Stimulated activated CD8-positive, alpha-beta memory T cell treated with anti-CD3 and anti-CD28 coated beads, Interleukin-12 subunit alpha, Interleukin-12 subunit beta, amount 100 ng/mL, for 24 hours (primary cell): ENCODE data around the gene CADM2.

Experiments
- DNase-seq: peaks from one replicate; pipeline ENCODE4 v3.0.0-alpha.2; 2020; ENCODE audit errors: extremely low read depth

The CADM2 gene

GRCh38 chr3:85189731-85190130 lies 230.9 kb downstream of the CADM2 start:
- DNase-seq, result no peak

GRCh38 chr3:85193565-85193964 lies 234.8 kb downstream of the CADM2 start:
- DNase-seq, result no peak

- DNase-seq, result no peak
Observed at GRCh38 chr3:85208650-85209049, 249.9 kb downstream of the CADM2 start.

GRCh38 chr3:85210540-85210939 lies 251.8 kb downstream of the CADM2 start:
- DNase-seq, result no peak

- DNase-seq, result no peak
Observed at GRCh38 chr3:85228966-85229365, 270.2 kb downstream of the CADM2 start.

- no peak for DNase-seq
Observed at GRCh38 chr3:85244091-85244490, 285.3 kb downstream of the CADM2 start.

GRCh38 chr3:85244519-85244918 lies 285.7 kb downstream of the CADM2 start:
- no peak for DNase-seq

- no peak for DNase-seq
Observed at GRCh38 chr3:85251766-85252165, 293.0 kb downstream of the CADM2 start.

- no peak for DNase-seq
Observed at GRCh38 chr3:85252686-85253085, 293.9 kb downstream of the CADM2 start.

- no peak for DNase-seq
Observed at GRCh38 chr3:85254738-85255137, 295.9 kb downstream of the CADM2 start.

GRCh38 chr3:85255949-85256348 lies 297.2 kb downstream of the CADM2 start:
- DNase-seq, result no peak

GRCh38 chr3:85258326-85258725 lies 299.5 kb downstream of the CADM2 start:
- DNase-seq, result no peak

GRCh38 chr3:85258819-85259218 lies 300.0 kb downstream of the CADM2 start:
- DNase-seq, result no peak

GRCh38 chr3:85259748-85260147 lies 301.0 kb downstream of the CADM2 start:
- no peak for DNase-seq

GRCh38 chr3:85264381-85264780 lies 305.6 kb downstream of the CADM2 start:
- no peak for DNase-seq

- DNase-seq, result no peak
Observed at GRCh38 chr3:85270488-85270887, 311.7 kb downstream of the CADM2 start.

GRCh38 chr3:85271911-85272310 lies 313.1 kb downstream of the CADM2 start:
- DNase-seq, result no peak

- no peak for DNase-seq
Observed at GRCh38 chr3:85288257-85288656, 329.5 kb downstream of the CADM2 start.

GRCh38 chr3:85297291-85297690 lies 338.5 kb downstream of the CADM2 start:
- no peak for DNase-seq

- DNase-seq, result no peak
Observed at GRCh38 chr3:85298032-85298431, 339.2 kb downstream of the CADM2 start.

- DNase-seq, result no peak
Observed at GRCh38 chr3:85303156-85303555, 344.4 kb downstream of the CADM2 start.

- DNase-seq, result no peak
Observed at GRCh38 chr3:85304360-85304964, 345.7 kb downstream of the CADM2 start.

GRCh38 chr3:85312331-85312730 lies 353.5 kb downstream of the CADM2 start:
- DNase-seq, result no peak

- no peak for DNase-seq
Observed at GRCh38 chr3:85313380-85313779, 354.6 kb downstream of the CADM2 start.
